Activated CD8-positive, alpha-beta memory T cell treated with anti-CD3 and anti-CD28 coated beads, Interleukin-2, amount 50 U/mL, for 24 hours (primary cell): Measurements from ENCODE around the gene H1-8.

Source experiments
- DNase-seq: peaks from one replicate; pipeline ENCODE4 v3.0.0-alpha.2; 2020; ENCODE audit errors: extremely low read depth

The H1-8 gene

DNA sequence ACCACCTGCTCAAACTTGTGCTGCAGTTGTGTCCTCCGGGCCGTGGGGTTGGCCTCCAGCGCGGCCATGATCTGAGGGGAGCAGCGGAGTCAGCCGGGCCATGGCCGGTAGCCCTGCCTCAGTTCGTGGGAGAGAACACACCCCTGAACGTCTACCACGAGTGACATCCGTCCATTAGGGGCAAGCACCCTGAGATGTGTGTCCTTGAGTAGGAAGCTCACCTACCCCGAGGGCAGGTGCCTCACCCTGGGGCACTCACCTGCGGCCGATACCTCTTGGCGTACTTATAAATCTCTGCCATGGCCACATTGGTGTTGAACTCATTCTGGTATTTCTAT, 13.4 kb downstream of the H1-8 start:
- no peak for DNase-seq

DNA sequence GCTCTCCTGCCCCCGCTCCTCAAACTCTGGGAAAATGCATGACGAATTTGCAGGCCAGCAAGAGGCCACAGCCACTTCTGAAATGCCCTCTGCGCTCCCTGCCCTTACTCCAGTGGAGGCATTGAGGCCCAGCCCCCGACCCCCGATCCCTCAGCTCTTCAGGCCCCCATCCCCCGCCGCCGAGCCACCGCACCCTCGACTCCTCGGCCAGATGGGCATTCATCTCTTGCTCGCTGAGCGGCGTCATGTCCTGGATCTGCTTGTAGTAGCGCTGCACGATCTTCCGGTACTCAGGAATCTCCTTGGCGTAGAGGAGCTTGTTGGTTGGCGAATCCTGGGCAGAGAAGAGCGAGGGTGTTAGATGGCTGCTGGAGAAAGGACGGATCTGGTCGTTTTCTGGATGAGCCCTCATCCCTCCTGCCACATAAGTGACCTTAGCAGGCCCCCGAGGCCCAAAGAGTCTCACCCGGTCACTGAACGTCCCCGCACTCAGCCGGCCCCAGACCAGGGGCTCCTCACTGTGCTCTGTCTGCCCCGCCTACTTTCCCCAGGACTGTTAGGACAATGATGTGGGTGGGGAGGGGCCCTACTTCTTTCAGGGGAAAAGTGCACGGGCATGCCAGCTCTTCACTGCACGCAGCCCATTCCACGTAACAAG, 14.0 kb downstream of the H1-8 start:
- no peak for DNase-seq

DNA sequence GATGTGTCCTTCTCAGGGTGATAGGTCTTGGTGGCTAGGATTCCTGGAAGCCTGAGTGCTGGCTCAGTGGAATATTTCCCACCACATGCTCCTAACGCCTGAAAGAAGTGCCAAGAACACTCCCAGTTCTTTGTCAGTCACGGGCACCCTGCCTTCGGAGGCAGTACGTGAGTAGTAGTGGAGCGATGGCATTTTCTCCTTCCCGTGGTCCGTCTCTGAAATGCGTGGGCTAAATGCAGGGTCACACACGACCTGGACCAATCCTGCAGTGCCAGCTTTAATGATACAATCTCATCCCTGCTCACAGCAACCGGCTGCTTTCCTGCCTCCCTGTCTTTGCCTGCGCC, 14.5 kb downstream of the H1-8 start:
- no peak for DNase-seq

DNA sequence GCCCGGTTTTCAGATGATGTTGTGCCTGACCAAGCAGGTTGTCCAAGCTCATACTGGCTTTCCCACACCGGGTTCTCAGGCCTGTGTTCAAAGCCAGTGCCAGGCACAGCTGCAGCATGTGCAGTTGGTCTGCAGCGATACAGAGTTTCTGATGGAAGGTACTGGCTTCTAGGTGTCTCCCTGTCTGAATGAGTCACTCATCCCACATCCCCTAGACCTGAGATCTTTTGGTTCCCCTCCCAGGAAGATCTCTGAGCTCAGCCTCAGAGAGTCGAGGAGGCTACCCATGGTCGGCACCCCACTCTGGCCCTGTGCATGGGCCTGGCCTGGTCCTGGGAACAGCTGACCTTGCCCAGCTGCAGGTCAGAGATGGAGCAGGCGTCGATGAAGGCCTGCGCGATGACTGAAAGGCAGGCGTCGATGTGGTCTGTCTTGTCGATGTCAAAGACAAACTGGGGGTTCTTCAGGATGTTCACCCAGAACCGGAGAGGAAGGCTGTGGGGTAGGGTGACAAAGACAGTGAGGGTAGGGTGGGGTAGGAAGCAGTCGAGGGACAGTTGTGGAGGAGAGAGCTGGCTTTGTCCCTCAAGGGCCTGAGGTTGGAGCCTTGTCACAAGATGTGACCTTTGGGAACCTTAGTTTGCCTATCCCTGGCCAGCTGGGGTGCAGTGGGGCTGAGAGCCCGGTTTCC, 15.3 kb downstream of the H1-8 start:
- no peak for DNase-seq

DNA sequence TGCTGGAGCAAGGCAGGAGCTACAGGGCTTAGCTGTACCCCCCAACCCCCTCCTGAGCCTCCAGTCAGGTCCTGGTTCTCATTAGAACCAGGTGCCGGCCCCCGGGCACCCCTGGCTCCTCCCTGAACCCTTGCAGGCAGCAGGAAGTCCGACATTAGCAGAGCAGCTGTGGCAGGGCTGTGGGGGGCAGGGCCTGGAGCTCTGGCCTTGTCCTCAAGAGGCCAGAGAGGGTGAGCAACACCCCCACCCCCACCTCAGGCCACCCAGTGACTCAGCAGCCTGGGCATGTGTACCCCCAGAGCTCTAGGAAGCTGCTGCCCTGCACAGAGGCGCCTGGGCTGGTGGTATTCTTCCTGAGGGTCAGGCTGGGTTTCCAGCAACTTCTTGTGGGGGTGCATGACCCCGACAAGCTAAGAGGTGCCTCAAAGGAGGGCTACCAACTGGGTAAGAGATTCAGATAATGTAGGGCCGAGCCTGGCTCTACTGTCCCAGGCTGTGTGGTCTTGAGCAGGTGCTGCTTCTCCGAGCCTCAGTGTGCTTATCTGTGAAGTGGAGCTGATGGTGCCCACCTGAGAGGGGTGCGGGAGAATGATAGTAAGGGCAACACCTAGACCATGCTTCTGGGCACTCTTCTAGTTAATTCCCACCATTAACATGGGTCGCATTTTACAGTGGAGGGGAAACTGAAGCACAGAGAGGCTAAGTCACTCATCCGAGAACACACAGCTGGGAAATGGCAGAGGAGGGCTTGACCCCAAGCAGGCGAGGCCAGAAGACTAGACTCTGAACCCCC, 16.0 kb downstream of the H1-8 start:
- DNase-seq = no peak

DNA sequence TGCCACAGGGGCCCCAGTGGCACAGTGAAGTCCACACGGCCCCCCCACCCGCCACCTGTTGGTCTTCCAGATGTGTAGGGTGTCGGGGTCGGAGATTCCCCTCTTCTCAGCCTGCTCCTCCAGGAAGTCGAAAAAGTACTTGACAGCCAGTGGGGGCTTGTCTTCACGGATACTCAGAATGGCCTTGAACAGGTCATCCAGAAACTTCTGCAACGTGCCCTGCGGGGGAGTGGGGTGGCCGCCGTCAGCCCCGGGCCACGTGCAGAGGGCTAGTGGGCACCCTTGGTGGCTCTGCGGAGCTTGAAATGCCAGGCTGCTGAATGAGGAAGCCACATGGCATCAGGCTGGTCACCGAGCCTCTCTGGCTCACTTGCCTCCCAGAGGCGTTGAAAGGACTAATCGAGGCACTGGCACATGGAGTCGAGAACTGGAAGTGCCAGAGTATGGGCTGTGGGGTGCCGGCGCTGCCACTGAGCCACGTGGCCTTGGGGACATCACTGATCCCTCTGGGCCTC, 16.6 kb downstream of the H1-8 start:
- no peak for DNase-seq

DNA sequence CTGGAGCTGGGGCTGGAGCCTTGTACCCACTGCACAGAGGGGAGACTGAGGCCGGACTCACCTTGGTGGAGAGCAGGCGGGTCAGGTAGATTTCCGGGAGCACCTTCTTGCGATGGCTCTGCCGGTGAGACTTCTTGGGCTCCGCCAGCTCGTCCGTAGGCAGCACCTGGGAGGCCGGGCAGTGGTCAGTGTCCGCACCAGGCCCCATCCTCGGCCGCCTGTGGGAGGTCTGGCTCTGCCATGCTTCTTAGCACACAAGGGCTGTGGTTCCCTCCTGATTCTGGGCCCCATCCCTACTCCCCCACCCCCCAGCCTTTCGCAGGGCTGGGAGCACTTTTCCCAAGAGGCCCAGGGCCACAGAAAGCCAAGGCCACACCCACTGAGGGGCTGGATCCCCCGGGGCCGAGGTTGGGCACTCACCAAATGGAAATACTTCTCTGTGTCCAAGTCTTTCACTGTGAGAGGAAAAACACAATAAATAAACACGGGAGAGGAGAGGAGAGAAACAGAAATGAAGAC, 17.4 kb downstream of the H1-8 start:
- DNase-seq = no peak

DNA sequence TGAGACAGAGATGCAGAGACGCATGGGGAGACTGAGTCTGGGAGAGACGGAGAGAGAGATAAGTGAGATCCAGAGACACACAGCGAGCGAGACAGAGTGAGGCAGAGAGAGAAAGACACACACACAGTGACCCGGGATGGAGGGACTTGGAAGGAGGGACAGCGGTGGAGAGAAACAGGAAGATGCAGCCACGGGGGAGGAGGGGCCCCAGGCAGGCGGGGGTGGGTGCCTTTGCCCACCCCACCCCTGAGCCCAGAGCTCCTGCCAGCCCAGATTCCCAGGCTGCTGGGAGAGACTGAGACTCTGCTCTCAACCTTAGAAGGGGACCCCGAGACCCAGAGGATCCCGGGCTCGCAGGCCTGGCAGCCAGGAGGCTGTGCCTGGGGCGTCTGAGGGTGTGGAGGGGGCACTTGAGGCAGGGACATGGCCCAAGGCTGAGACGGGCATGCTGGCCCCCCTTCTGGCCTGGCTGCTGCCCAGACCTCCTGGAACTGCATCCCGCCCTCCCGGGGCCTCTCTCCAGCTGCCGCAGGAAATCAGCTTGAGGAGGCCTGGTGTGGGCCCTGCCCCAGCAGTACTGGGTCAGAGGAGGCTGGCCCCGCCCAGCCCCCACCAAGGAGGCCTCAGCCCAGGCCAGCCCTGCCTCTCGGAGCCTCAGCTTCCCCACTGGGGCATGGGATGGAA, 18.1 kb downstream of the H1-8 start:
- no peak for DNase-seq

DNA sequence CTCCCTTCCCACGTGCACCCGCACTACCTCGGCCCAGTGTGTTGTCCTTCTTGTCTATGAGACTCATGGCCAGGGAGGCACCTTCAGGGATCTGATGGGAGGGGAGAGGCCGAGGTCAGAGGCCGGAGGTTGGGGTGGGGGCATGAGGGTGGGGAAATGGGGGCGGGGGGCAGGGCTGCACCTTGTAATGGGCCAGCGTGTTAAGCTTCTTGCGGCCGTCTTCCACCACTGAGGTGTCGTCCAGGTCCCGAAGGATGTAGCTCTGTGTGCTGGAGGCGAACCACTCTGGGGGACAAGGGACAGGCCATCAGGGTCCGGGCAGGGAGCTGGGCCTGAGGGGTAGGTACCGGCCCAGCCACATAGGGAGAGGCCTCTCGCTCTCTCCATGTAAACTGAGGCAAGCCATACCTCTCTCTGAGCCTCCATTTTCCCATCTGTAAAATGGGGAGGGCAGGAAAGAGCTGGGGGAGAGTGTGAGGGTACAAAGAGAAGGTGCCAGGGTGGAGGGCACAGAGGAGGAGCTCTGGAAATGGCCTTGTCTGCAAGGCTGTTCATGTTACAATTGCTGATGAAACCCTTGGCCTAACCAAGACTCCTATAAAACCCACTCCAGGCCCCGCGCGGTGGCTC, 18.8 kb downstream of the H1-8 start:
- no peak for DNase-seq

DNA sequence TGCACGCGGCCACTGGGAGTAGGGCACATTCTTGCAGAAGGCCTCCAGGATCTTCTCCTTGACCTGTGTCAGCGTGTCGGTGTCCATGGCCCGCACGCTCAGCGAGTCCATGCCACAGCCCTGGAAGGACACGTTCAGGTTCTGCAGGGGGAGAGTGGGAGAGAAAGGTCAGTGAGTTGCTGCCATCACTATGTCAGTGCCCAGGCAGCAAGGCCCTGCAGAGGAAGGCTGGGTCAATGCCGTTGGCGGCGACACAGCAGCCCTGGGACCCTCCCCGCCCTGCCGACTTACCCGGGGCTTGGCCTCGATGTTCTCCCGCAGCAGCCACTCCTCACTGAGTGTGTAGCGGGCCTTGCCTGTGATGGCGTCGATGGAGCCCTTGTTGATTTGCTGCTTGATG, 19.8 kb downstream of the H1-8 start:
- DNase-seq = no peak

DNA sequence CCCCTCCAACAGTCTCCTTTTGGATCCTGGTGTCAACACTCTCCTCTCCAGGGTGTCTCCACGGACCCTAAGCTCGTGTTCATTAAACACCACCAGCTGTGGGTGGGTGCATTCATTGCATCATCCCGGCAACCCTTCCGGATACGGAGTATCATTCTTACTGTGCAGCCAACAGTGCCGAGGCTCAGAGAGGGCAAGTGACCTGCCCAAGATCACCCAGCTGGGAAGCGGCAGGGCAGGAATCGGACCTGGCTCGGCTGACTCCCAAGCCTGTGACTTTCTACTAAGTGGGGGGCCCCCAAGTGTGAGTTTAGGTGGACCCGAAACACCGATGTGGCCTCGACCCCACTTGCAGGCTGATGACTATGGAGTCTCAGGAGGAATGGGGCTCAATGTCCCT, 20.4 kb downstream of the H1-8 start:
- no peak for DNase-seq

DNA sequence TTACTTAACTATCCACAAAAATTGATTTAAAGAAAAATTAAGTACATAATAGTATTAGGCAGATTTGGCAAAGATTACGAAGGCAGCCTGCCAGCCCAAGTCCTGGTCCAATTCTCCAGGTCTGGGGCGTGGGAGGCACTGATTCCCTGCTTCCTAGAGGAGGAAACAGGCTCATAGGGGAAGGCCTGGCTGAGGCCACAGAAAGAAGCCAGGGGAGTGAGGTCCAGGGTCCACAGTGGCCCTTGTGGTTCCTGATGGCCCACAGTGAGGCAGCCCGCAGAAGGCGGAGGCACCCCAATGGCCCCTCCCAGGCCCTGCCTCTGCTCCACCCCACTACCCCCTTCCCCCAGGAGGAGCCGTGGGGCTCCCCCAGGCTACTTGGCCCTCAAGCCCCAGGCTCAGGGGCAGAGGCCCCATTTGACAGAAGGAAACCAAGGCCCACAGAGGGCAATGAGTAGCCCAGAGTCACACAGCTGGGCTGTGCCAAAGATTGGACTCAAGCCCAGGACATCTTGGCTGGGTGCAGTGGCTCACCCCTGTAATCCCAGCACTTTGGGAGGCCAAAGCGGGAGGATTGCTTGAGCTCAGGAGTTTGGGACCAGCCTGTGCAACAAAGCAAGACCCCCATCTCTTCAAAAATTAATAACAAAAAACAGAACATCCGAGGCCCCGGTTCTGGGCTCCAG, 21.0 kb downstream of the H1-8 start:
- DNase-seq = no peak

DNA sequence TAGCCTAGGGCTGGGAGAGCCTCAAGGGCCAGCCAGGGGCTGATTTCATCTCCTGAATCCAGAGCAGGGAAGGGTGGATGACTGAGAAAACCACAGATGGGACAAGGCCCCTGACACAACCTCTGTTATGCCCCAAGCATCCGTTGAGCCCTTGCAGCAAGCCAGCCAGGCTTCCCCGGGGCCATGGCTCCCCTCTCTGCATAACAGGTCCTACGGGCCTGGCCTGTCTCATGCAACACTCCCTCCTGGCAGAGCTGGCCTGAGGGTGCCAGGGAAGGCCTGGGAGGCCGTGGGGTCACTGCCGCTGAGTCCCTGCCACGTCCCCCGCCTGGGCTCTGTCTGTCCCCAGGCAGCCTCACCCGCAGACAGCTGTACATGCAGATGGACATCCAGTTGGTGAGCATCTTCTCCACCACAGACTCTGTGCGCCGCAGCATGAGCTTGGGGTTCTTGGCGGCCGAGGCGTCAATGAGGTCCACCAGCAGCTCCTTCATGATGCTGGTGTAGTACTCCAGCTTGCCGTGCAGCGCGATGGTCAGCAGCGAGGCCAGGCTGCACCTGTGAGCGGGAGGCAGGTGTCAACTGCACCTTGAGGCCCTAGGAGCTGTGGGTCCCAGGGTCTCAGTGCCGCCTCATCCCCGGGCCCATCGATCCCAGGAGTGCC, 22.1 kb downstream of the H1-8 start:
- DNase-seq = no peak

DNA sequence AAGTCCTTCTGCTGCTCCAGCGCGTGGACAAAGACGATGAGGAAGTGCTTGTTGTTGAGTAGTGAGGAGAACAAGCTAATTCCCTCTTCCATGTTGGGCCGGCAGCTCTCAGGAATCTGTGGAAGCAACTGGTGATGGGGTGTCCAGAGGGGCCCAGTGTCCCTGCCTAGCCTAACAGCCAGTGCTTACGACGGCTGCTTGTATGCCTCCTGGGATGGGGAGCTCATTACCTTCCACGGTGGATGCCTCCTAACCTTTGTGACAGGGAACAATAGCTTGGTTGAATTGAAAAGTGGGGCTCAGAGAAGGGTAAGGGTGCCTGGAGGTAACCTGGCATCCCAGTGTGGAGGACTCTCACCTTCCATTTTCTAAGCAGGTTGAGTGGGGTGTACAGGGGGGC, 22.9 kb downstream of the H1-8 start:
- no peak for DNase-seq

DNA sequence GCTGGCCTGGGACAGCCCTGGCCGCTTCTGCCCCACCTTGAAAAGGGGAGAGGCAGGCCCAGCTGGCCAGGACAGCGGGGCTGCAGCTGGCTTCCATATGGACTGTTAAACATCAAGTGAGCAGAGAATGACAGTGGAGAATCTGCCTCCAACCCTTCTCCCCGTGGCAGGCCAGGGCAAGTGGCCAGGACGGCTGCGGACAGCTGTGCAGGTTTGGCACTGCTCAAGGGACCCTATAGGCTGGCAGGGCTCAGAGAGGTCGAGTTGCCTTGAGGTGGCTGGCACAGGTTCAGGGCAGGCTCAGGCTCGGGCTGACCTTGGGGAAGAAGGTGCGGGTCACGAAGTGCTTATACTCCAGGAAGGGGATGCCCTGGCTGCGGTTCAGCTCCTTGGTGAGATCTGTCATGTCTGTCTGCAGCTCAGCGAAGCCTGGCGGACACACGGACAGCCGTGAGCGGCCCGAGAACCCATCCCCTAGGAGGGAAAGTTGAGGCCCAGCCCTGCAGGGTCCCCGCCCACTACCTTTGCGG, 24.3 kb downstream of the H1-8 start:
- no peak for DNase-seq

DNA sequence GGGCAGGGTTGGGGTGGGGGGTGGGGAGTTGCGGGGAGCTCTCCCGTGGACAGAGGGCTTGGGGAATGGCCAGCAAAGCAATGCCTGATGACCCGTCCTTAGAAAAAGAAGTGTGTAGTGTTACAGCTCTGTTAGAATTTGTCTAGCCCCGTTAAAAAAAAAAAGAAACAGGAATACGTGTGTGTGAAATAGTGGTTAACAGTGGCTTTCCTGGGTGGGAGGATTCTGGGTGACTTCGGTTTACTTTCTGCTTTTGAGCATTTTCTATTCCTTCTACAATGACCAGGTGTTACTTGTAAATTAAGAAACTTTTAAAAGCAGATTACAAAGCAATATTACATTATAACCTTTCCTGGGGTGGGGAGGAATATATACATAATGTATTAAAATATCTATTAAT, 25.0 kb downstream of the H1-8 start:
- no peak for DNase-seq

DNA sequence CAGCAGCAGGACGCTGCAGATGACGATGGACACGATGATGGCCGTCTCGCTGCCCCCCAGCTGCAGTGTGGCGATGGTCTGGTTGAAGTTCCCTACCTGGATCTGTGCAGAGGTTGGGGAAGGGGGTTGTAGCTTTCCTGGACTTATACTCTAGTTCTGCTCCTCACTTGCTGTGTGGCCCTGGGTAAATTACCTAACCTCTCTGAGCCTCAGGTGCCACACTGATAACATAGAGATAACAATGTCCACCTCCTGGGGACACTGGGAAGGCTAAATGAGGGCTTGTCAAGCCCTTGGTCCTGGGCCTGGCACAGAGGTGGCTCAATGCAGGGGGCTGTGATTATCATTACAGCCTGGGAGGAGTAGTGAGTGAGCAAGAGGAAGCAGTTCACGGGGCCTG, 26.9 kb downstream of the H1-8 start:
- no peak for DNase-seq

DNA sequence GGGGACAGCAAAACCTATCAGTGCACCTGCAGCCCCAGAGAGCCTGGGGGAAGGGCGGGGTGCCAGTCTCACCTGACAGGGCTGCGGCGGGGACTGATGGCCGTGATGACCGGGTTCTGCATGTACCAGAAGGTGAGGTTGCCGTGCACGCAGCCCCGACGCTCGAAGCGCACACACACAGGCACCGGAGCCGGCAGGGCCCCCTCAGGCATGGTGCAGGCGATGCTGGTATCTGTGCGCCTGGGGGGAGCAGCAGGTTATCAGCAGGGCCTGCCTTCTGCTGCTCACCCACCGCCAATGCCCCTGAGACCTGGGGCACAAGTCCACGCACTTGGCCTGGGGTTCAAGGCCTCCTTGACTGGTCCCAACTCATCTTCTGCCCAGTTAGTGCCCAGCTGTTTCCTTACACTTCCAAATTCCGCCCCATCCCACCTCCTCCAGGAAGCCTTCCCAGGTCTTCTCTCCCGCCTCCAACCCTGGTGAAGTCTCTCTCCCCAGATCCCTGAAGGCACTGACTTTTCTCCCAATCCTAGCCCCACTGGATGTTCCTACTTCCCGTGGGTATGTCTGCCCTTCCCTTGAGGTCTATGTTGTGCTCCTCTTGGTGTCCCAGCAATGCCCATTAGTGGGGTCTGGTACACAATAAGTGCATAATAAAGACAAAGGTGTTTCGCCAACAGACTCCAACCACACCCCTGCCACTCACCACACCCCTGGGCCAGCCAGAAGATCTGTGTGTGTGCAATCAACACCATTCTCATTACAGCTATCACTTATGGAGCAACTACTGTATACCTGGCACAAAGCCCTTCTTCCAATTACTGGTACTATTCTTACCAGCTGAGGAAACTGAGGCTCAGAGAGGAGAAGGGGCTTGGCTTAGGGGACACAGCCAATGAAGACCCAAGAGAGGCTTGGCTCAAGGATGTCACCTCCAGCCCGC, 28.9 kb downstream of the H1-8 start:
- no peak for DNase-seq

DNA sequence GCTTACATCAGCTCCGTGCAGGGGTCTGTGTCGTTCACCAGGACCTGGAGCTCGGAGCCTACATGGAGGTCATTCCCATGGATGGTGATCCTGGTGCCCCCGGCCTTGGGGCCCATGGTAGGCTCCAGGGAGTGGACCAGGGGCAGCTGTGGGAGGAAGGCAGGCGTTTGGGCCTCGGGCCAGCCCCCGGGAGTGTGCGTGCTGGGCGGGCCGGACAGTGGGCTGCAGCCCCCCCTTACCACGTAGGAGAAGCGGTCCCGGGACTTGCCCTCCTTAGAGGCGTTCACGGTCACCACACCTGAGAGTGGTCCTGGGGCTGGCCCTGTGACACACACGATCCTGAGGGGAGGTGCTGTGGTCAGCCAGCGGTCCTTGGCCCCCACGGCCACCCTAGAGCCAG, 29.6 kb downstream of the H1-8 start:
- no peak for DNase-seq
